ENCODE data around the gene KCNJ4.

DNA sequence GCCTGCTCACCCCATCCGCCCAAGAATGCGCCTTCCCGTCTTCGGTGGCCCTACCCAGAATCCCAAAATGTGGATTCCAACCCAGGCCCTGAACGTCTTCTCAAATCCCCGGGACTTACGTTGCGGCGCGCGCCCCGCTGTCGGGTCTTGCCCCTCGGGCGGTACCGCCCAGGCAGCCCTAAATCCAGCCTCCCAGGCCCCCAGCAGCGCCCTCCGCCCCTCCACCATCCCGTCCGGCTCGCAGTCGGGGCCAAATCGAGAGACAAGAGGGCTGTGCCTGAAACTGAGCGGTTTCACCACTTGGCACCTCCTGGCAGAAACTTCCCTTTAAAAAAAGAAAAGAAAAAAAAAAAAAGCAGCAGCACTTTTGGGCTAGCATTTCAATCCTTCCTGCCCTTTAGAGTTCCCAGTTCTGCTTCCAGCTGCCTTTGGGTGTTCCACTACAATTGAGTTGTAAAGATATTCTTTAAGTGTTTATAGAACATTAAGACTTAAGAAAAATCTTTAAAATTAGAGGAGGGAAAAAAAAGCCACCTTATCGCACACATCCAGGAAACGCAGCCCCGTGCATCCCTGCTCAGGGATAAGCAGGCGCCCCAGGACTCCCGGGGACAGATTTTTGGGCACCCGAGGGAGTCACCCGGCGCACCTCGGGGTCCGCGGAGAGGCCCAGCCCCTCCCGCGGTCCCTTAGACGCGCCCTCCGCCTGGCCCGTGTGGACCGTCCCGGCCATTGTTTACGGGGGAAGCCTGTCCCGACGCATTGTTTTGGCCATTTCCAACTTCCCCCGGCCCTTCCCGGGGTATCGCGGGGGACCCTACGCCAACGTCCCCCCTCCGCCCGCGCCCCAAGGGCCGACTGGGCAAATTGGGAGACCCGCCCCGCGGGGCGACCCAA, 57.6 kb downstream of the KCNJ4 start:
- TF ChIP-seq, protein P1, sequence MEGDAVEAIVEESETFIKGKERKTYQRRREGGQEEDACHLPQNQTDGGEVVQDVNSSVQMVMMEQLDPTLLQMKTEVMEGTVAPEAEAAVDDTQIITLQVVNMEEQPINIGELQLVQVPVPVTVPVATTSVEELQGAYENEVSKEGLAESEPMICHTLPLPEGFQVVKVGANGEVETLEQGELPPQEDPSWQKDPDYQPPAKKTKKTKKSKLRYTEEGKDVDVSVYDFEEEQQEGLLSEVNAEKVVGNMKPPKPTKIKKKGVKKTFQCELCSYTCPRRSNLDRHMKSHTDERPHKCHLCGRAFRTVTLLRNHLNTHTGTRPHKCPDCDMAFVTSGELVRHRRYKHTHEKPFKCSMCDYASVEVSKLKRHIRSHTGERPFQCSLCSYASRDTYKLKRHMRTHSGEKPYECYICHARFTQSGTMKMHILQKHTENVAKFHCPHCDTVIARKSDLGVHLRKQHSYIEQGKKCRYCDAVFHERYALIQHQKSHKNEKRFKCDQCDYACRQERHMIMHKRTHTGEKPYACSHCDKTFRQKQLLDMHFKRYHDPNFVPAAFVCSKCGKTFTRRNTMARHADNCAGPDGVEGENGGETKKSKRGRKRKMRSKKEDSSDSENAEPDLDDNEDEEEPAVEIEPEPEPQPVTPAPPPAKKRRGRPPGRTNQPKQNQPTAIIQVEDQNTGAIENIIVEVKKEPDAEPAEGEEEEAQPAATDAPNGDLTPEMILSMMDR (IDR thresholded peaks at IDR 0.05), result no peak
- TF ChIP-seq POLR2A (IDR thresholded peaks at IDR 0.05), result no peak
- no peak for TF ChIP-seq EP300 (IDR thresholded peaks at IDR 0.05; ENCODE audit: low read depth)
